Measurements from ENCODE around the gene CAMLG. TPM values are rescaled to one million over a fixed set of nuclear protein-coding genes. Genes with fewer than 3 reads are reported as not detected.
A peak's percentile ranks its signal among the peaks of the same experiment; 100 is the strongest.

Gene CAMLG
- total and polyA plus RNA-seq, 11 donors, result 11.6 to 21.5 (median 17.6) TPM

GRCh38 chr5:134769206-134769605, 30.9 kb downstream of the CAMLG start:
- ATAC-seq, result no peak
- Histone ChIP-seq H3K4me3 (no peak overlapping the region), H3K27me3 (no peaks in the 10 kb centered on the region), H3K4me1 (no peaks in the 10 kb centered on the region), H3K27ac (no peak overlapping the region), H3K36me3 (peaks cover 3 to 100% (median 100%) of the 10 kb centered on the region in 9 donors), H3K9me3 (no peaks in the 10 kb centered on the region)
- intact Hi-C loops (cut with DNase I), result no loop called here
- TF ChIP-seq, protein P1, sequence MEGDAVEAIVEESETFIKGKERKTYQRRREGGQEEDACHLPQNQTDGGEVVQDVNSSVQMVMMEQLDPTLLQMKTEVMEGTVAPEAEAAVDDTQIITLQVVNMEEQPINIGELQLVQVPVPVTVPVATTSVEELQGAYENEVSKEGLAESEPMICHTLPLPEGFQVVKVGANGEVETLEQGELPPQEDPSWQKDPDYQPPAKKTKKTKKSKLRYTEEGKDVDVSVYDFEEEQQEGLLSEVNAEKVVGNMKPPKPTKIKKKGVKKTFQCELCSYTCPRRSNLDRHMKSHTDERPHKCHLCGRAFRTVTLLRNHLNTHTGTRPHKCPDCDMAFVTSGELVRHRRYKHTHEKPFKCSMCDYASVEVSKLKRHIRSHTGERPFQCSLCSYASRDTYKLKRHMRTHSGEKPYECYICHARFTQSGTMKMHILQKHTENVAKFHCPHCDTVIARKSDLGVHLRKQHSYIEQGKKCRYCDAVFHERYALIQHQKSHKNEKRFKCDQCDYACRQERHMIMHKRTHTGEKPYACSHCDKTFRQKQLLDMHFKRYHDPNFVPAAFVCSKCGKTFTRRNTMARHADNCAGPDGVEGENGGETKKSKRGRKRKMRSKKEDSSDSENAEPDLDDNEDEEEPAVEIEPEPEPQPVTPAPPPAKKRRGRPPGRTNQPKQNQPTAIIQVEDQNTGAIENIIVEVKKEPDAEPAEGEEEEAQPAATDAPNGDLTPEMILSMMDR (IDR thresholded peaks at IDR 0.05), result no peak
- no peak for DNase-seq
- WGBS, 4 donors, result 76 to 81% (median 80%) methylated on average over 4 of the region's 4 CpGs

GRCh38 chr5:134772461-134773125, 34.2 kb downstream of the CAMLG start:
- WGBS, 4 donors, result 93 to 97% (median 95%) methylated on average over 10 of the region's 10 CpGs
- Histone ChIP-seq H3K4me1 (no peaks in the 10 kb centered on the region), H3K27me3 (no peaks in the 10 kb centered on the region), H3K27ac (no peak overlapping the region), H3K9me3 (no peaks in the 10 kb centered on the region), H3K4me3 (no peak overlapping the region), H3K36me3 (peaks cover 3 to 100% (median 100%) of the 10 kb centered on the region in 9 donors)
- ATAC-seq (no peak), DNase-seq (no peak)
- intact Hi-C loops (cut with DNase I), result no loop called here
- TF ChIP-seq, protein P1 (IDR thresholded peaks at IDR 0.05), result no peak

GRCh38 chr5:134777366-134777765, 39.0 kb downstream of the CAMLG start:
- DNase-seq, result no peak
- H3K4me3 ChIP-seq, result no peak overlapping the region
- H3K27ac ChIP-seq, result no peak overlapping the region
- TF ChIP-seq, protein P1 (IDR thresholded peaks at IDR 0.05), result no peak
- TF ChIP-seq POLR2A (IDR thresholded peaks at IDR 0.05), result no peak
- H3K9me3 ChIP-seq, result no peaks in the 10 kb centered on the region
- H3K4me1 ChIP-seq, result no peaks in the 10 kb centered on the region
- H3K36me3 ChIP-seq, result peaks cover 0 to 99% (median 99%) of the 10 kb centered on the region in 9 donors
- no peak for ATAC-seq
- intact Hi-C loops (cut with DNase I), result no loop called here
- no peaks in the 10 kb centered on the region for H3K27me3 ChIP-seq
- 89 to 94% (median 93%) methylated on average over 2 of the region's 2 CpGs for WGBS, 4 donors

DNA sequence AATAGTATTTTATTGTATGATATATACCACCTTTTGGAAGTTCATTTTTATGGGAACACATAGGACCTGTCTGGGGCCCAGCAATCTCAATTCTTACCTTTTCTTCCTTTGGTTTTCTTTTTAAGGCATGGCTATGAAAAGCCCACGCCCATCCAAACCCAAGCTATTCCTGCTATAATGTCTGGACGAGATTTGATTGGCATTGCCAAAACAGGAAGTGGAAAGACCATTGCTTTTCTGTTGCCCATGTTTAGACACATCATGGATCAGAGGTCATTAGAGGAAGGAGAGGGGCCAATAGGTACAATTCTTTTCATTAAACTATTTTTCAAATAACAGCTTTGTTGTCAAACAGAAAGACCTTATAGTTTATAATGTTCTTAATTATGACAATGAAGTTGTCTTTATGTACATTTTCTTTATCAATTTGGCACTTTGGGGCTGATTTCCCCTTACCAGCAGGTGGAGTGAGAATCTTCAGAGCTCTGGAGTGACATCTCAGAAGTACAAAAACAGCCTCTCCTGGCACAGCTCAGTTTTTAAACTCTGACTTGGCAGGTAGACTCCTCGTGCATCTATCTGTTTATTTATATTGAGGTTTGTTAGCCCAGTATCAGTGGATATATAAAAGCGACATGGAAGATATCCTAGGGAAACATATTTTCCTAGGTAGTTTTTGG, 46.0 kb downstream of the CAMLG start:
- H3K27me3 ChIP-seq, result no peaks in the 10 kb centered on the region
- no peak for TF ChIP-seq POLR2A (IDR thresholded peaks at IDR 0.05)
- TF ChIP-seq, protein P1 (IDR thresholded peaks at IDR 0.05), result peak in 1 of 12 donors; percentile 8
- intact Hi-C loops (cut with DNase I), result loop anchor here in 4 of 10 donors (10.0 kb wide), 2 partner anchors 80 to 100 kb away; no protein-coding TSS in a partner anchor
- H3K4me1 ChIP-seq, result no peaks in the 10 kb centered on the region
- ATAC-seq (no peak), DNase-seq (no peak)
- no peak overlapping the region for H3K27ac ChIP-seq
- H3K36me3 ChIP-seq, result peaks cover 0 to 99% (median 95%) of the 10 kb centered on the region in 9 donors
- no peak overlapping the region for H3K4me3 ChIP-seq
- H3K9me3 ChIP-seq, result no peaks in the 10 kb centered on the region
- WGBS, 4 donors, result 57 to 69% (median 59%) methylated on average over 4 of the region's 4 CpGs
